ENCODE results near the gene NFATC2.

- TF ChIP-seq RAD21 (conservative IDR thresholded peaks at IDR 0.05): no peak
- TF ChIP-seq POLR2AphosphoS5 (IDR thresholded peaks at IDR 0.05): no peak
- TF ChIP-seq, protein P1, sequence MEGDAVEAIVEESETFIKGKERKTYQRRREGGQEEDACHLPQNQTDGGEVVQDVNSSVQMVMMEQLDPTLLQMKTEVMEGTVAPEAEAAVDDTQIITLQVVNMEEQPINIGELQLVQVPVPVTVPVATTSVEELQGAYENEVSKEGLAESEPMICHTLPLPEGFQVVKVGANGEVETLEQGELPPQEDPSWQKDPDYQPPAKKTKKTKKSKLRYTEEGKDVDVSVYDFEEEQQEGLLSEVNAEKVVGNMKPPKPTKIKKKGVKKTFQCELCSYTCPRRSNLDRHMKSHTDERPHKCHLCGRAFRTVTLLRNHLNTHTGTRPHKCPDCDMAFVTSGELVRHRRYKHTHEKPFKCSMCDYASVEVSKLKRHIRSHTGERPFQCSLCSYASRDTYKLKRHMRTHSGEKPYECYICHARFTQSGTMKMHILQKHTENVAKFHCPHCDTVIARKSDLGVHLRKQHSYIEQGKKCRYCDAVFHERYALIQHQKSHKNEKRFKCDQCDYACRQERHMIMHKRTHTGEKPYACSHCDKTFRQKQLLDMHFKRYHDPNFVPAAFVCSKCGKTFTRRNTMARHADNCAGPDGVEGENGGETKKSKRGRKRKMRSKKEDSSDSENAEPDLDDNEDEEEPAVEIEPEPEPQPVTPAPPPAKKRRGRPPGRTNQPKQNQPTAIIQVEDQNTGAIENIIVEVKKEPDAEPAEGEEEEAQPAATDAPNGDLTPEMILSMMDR (IDR thresholded peaks at IDR 0.05; ENCODE audit: poor library complexity, severe bottlenecking): no peak
- TF ChIP-seq EZH2 (IDR thresholded peaks at IDR 0.05; ENCODE audit: borderline replicate concordance, insufficient read depth, low read length, poor library complexity, severe bottlenecking): no peak
- TF ChIP-seq TAF1 (IDR thresholded peaks at IDR 0.05; ENCODE audit: low read depth): no peak
- no peak for TF ChIP-seq EP300 (conservative IDR thresholded peaks at IDR 0.05; ENCODE audit: poor library complexity, severe bottlenecking)
- no peak for TF ChIP-seq SMC3 (conservative IDR thresholded peaks at IDR 0.05; ENCODE audit: poor library complexity)
Measured at GRCh38 chr20:51373713-51374455, 168.6 kb downstream of the NFATC2 start.
